Measurements from ENCODE around the gene TASP1.
A peak's percentile ranks its signal among the peaks of the same experiment; 100 is the strongest.

The TASP1 gene

DNA sequence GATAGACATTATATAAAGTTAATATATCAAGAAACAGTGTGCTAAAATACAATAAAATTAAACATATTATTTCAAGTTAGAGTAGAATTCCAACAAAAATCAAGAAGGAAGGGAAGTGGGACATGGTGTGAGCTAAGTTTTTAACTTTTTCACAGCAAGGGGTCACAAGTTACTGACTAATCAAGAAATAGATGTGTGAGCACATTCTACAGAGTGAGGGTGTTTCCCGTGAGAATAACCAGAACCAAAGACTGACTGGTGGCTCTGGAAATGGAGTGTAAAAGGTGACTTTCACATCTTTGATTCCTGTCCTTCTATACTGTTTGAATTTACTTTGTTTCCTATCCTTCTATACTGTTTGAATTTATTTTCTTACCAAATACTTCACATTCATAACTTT, 206.6 kb downstream of the TASP1 start:
- DNase-seq (ENCODE audit: low spot score), result no peak

GRCh38 chr20:13430346-13431002, 208.3 kb downstream of the TASP1 start:
- DNase-seq (ENCODE audit: low spot score), result no peak

GRCh38 chr20:13428684-13429083, 210.0 kb downstream of the TASP1 start:
- DNase-seq (ENCODE audit: low spot score), result no peak

- no peak for DNase-seq (ENCODE audit: low spot score)
Measured at GRCh38 chr20:13426870-13427269, 211.9 kb downstream of the TASP1 start.

DNA sequence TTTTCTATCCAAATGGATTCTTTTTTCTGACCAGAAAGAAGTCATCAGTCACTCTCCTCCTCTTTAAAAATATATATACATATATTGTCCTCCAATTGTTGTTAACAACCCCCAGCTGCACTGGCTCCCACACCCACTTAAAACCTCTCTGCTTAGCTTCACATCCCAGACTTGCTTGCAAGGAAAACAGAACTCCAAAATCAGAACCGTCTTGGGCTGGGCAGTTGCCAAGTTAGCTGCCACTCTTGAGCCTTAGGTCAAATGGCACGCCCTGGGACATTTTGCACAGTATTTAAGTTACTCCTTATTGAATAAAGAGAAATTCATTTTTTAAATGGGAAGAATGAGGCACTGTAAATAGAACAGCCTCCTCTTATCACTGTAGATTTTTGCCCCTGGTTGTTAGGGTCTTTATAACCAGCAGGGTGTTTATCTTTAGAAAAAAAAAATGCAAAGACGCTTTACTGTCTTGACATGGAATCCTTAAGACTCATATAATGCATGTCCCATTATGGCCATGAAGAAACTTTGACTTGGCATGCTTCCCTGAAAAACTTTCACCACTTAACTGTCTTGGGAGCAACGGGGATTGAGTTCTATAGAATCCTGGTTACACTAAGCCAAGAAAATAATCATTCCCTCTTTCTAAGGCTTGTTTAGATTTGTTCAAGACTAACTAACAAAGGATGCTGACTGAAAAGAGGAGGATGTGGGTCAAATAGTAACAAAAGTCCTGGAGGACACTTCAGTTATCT, 213.2 kb downstream of the TASP1 start:
- no peak for DNase-seq (ENCODE audit: low spot score)

DNA sequence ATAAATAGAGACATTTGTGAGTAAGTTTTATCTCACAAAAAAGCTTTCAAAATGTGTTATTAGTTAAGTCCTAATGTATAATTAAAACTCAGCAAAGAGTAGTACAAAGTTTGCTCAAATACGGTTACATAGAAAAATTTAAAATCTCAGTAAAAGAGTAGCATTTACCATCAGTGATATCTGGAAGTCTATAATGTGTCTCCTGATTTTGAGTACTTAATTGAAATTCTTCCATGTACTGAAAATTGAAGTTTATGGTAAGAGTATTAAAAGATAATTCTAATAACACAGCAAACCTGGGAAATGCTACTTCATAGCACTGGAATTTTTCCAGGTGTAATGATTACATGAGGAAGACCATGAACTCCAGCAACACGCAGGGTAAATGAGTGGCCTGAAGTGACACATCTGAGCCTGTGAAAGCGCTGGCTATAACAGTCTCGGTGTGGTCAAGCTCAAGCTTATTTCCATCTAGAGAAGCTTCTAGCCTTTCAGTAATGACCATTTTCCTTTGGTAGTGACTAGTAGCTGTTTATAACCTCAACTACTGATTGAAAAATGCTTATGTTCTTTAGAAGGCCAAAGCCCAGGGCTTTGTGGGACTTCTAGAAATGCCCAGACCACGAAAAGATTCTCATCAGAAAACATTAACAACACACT, 214.4 kb downstream of the TASP1 start:
- DNase-seq (ENCODE audit: low spot score), result no peak

GRCh38 chr20:13423472-13424173, 215.1 kb downstream of the TASP1 start:
- DNase-seq (ENCODE audit: low spot score), result no peak

- peak; percentile 4 for DNase-seq (ENCODE audit: low spot score)
Measured at GRCh38 chr20:13422637-13423036, 216.1 kb downstream of the TASP1 start.

DNA sequence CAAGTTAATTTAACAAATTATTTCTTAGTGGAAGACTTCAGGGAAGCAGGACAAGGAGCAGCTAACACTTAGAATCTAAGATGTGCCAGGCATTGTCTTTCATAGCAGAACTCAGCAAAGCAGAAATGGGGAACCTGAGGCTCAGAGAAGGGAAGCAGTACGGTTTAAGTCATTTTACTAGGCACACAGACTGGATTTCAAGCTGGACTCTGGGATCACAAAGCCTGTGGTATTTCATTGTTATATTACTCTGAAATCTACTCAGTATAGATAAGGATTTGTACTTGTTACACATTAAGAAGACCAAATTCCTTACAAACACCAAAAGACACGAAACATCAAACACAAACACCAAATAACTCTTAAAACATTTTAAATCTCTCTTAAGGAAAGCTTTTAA, 218.1 kb downstream of the TASP1 start:
- DNase-seq (ENCODE audit: low spot score), result no peak

GRCh38 chr20:13419477-13419876, 219.3 kb downstream of the TASP1 start:
- DNase-seq (ENCODE audit: low spot score), result no peak

- no peak for DNase-seq (ENCODE audit: low spot score)
Measured at GRCh38 chr20:13418263-13419229, 220.2 kb downstream of the TASP1 start.

DNA sequence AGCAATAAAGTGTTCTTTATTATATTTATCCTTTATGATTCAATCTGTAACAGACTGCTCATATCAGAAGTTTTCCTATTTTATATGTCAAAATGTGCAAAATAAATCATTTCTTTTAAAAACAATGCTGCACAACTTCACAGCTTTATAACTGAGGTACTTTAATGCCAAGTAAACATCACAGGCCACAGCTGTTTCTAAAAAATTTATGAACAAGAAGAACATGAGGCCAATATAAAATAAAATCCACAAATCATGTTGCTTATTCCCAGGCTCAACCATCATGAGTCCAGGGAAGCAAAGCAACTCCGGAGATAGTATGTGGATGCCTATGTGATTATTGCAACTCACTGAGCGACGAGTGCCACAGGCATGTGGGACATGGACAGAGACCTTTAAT, 222.2 kb downstream of the TASP1 start:
- no peak for DNase-seq (ENCODE audit: low spot score)

DNA sequence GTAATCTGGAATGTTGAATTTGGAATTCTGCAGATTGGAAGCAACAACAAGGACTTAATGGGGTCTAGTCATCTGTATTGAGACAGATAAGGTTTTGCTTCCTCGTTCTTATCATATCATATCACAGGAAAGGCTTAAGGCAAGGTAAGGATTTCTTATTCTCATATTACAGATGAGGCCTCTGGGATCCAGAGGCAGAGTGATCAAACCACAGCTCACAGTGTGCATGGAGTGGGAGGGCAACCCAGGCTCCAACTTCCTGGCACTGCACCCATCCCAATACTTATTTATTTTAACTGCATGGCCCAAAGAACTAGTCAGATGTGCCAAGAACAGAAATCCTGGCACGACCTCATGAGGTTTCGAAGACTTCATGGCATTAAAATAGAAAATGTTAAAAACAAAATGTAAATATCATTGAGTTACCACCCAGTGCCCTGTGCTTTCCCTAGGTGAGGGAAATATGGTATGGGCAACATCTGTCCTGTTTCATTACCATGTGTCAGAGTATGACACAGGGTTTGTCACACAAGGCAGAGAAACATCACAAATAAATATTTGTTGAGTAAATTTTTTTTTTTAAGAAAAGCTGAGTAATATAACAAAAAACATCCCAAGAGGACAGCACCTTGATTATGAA, 225.8 kb downstream of the TASP1 start:
- DNase-seq (ENCODE audit: low spot score), result no peak

GRCh38 chr20:13404293-13404692, 234.4 kb downstream of the TASP1 start:
- DNase-seq (ENCODE audit: low spot score), result no peak

DNA sequence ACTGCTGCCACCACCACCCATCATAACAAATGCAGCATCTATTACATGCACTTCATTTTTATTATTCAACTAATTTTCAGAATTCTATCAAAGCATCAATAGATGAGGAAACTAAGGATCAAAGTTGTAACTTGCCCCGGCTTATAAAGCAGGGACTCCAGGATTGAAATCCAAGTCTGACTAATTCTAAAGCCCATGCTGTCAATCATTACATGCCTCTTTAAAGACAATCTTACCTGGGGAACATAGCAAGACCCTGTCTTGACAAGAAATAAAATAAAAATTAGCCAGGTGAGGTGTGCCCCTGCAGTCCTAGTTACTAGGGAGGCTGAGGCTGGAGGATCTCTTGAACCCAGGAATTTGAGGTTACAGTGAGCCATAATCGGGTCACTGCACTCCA, 235.3 kb downstream of the TASP1 start:
- DNase-seq (ENCODE audit: low spot score), result no peak

DNA sequence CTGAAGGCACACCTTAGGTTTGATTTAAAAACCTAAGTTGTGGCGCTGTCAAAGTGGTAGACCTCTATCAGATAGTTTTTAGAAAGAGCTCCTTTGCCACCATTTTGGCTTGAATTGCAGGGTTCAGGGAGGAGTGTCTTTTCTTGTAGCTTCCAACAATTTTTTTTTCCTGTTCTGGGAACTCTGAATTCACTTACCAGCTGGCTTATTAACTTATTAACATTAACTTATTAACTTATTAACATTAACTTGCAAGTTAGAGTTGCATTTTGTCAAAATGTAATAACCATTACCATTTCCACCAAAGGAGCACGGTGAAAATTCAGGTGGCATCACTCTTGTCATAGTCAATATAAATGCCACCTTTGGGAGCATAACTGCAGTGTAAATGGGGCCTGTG, 235.7 kb downstream of the TASP1 start:
- no peak for DNase-seq (ENCODE audit: low spot score)

DNA sequence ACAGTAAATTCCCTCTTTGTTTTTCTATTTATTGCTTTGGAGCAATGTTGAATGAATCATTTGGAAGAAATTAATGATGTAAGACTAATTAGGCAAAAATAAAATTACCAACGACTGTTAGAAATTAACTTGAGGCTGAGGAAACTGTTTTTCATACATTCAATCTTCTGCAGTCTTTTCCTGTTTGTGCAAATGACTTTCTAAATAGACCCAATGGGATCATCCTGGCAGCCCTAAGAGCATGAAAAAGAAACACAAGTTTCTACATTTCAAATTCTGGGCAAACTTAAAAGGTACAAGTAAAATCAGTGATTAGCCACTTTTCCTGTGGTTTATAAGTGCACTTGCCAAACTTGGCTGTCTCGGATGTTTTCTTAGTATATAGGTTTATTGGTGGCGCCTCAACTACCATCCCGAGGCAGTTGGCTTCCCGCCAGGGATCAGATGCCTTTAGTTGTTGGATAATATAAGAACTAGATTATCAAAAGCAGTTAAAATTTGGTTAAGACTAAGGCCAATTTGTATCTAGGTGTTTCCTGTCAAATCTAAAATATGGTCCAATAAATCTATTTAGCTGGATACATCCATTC, 236.5 kb downstream of the TASP1 start:
- DNase-seq (ENCODE audit: low spot score), result no peak

DNA sequence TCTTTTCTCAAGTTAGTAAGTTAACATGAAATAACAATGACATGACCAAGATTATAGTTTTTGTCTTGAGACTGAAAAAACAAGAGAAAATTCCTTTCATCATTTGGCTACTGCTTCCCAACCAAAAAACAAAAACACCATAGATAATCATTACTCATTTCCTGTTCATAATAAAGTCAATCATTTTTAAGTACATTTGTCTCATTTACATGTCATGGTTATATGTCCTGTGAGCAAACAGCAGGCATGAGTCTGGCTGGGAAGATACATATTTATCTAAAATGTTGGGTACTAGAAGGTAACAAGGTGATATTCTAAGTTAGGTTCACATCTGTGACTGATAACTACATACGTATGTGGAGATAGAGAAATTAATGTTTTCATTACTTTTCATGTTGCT, 237.1 kb downstream of the TASP1 start:
- DNase-seq (ENCODE audit: low spot score), result no peak

DNA sequence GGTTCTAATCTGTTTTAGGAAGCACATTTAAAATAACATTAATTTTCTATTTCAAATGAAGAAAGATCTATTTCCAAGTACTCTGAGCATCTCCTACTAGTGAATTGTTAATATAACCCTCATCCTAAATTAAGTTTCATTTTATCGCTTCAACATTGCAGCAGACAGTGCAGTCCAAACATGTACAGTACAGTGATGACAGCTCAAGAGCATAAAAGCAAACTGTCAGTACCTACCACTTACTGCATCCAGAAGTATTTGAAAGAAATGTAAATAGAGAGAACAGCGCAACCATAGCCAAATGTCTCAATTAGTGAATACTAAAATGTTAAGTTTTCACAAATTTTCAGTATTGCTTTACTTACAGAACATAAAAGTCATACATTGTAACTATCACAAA, 238.3 kb downstream of the TASP1 start:
- DNase-seq (ENCODE audit: low spot score), result no peak

- DNase-seq (ENCODE audit: low spot score), result no peak
Measured at GRCh38 chr20:13397300-13397724, 241.4 kb downstream of the TASP1 start.

DNA sequence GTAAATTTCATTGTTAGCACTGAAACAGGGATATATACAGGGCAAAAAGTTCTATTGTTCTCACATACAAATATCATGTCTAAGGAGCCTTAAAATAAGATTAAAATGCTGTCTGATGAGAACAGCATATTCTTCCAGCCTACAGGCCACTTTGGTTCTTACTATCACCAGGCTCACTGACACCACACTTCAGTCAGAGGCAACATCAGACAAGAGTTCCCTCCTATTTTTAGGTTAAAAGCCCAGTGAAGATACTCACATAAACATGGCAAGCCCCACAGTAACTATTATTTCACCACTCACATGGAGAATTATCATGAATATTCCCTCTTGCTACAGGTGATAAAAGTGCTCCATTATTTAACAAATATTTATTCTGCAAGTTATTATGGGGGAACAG, 241.9 kb downstream of the TASP1 start:
- no peak for DNase-seq (ENCODE audit: low spot score)
